B cell (primary cell): Measurements from ENCODE around the gene TENM4. TPM values are rescaled to one million over a fixed set of nuclear protein-coding genes. Genes with fewer than 3 reads are reported as not detected.

Experiments
- ATAC-seq: fragments of 200-7000 bp; cut with Tn5 transposase; one replicate; pipeline ENCODE4 v1.10.0; 2021; ENCODE audit warnings: low read depth, mild to moderate bottlenecking, moderate number of reproducible peaks, moderate library complexity
- CTCF ChIA-PET: fragments of 350-600 bp; sonication (Branson Sonifier 250); formaldehyde crosslinking; loops from one replicate; lab custom pipeline; 2021; ENCODE audit warnings: antibody characterized with exemption, inconsistent platforms; lab: Charles Lee
- POLR2A ChIA-PET: fragments of 350-600 bp; sonication (Branson Sonifier 250); formaldehyde crosslinking; loops from one replicate; lab custom pipeline; 2021; ENCODE audit warnings: antibody characterized with exemption; lab: Charles Lee
- DNase-seq: peaks from one replicate; pipeline ENCODE4 v3.0.0; 2013
- H2AFZ ChIP-seq: 2 replicates; pipeline ENCODE4 v1.6.1; 2012; ENCODE audit warnings: mild to moderate bottlenecking, low read depth, low read length; ENCODE audit not compliant: insufficient read depth, poor library complexity, severe bottlenecking
- H3K27ac ChIP-seq, 2 donors: 1 replicate in 1 of 2; 2 replicates in 1 of 2; pipeline ENCODE4 v1.5.1; 2012 to 2013; ENCODE audit warnings: low read length in 2 of 2, mild to moderate bottlenecking in 2 of 2, moderate library complexity in 1 of 2
- H3K27me3 ChIP-seq, 4 experiments: fragments of 200-600 bp in 1 of 4; sonication (generic) in 1 of 4; replicated peaks in 1 of 4; 1 replicate in 2 of 4; 2 replicates in 2 of 4; pipeline versions ENCODE4 v1.6.1 to v1.7.0; 2013 to 2016; ENCODE audit warnings: low read length in 3 of 4, mild to moderate bottlenecking in 2 of 4, mixed read lengths in 1 of 4, moderate library complexity in 1 of 4; ENCODE audit not compliant: insufficient read depth in 4 of 4, control insufficient read depth in 3 of 4; ENCODE audit errors: control extremely low read depth in 1 of 4
- H3K36me3 ChIP-seq, 2 experiments: replicated peaks in 1 of 2; 1 replicate in 1 of 2; 2 replicates in 1 of 2; pipeline versions ENCODE4 v1.6.1 to v1.7.1; 2013; ENCODE audit warnings: low read length in 1 of 2; ENCODE audit not compliant: insufficient read depth in 2 of 2, control insufficient read depth in 1 of 2; ENCODE audit errors: control extremely low read depth in 1 of 2, extremely low read depth in 1 of 2
- H3K4me1 ChIP-seq, 2 donors: fragments of 200-600 bp in 1 of 2; sonication (generic) in 1 of 2; 1 replicate in 1 of 2; 2 replicates in 1 of 2; pipeline versions ENCODE4 v1.5.1 to v1.6.1; 2013 to 2017; ENCODE audit warnings: low read length in 2 of 2; ENCODE audit not compliant: control insufficient read depth in 2 of 2, insufficient read depth in 2 of 2
- H3K4me2 ChIP-seq: replicated peaks from 2 replicates; pipeline ENCODE3; 2012; ENCODE audit warnings: mild to moderate bottlenecking, low read depth, low read length; ENCODE audit not compliant: poor library complexity, severe bottlenecking
- H3K4me3 ChIP-seq, 5 experiments: fragments of 200-600 bp in 1 of 5; sonication (generic) in 1 of 5; 1 replicate in 3 of 5; 2 replicates in 2 of 5; pipeline versions ENCODE4 v1.5.1 to v1.7.0; 2011 to 2016; ENCODE audit warnings: low read length in 4 of 5, mild to moderate bottlenecking in 4 of 5, low read depth in 2 of 5, control low read depth in 1 of 5, moderate library complexity in 1 of 5; ENCODE audit not compliant: insufficient read depth in 1 of 5; ENCODE audit errors: control extremely low read depth in 1 of 5, extremely low read depth in 1 of 5
- H3K79me2 ChIP-seq: fragments of 200-600 bp; sonication (generic); one replicate; pipeline ENCODE4 v1.6.0; 2016; ENCODE audit warnings: low read length; ENCODE audit not compliant: control insufficient read depth, insufficient read depth
- H3K9ac ChIP-seq: fragments of 200-600 bp; sonication (generic); 2 replicates; pipeline ENCODE4 v1.6.1; 2017; ENCODE audit warnings: mild to moderate bottlenecking, low read length, moderate library complexity
- H3K9me3 ChIP-seq, 3 donors: one replicate each; pipeline versions ENCODE4 v1.6.1 to v1.7.1; 2013; ENCODE audit warnings: low read length in 2 of 3; ENCODE audit not compliant: control insufficient read depth in 2 of 3, insufficient read depth in 1 of 3; ENCODE audit errors: control extremely low read depth in 1 of 3
- H4K20me1 ChIP-seq: 2 replicates; pipeline ENCODE4 v1.6.0; 2012; ENCODE audit warnings: mild to moderate bottlenecking, low read length; ENCODE audit not compliant: insufficient read depth, control insufficient read depth, poor library complexity, severe bottlenecking
- H3K27ac Mint-ChIP-seq: one replicate; pipeline ENCODE4 v1.8.0; 2021; ENCODE audit warnings: mixed read lengths
- H3K27me3 Mint-ChIP-seq: one replicate; pipeline ENCODE4 v1.8.0; 2021; ENCODE audit warnings: mixed read lengths
- H3K4me1 Mint-ChIP-seq: one replicate; pipeline ENCODE4 v1.8.0; 2021; ENCODE audit warnings: mixed read lengths
- H3K4me3 Mint-ChIP-seq: one replicate; pipeline ENCODE4 v1.8.0; 2021; ENCODE audit warnings: mixed read lengths
- H3K9me3 Mint-ChIP-seq: one replicate; pipeline ENCODE4 v1.8.0; 2022; ENCODE audit warnings: mixed read lengths; ENCODE audit not compliant: insufficient read depth
- CTCF ChIP-seq: fragments of 200-600 bp; IDR thresholded peaks from one replicate; pipeline ENCODE4 v1.8.0; 2022; ENCODE audit warnings: antibody characterized with exemption, mild to moderate bottlenecking
- EZH2 ChIP-seq: IDR thresholded peaks from 2 replicates; pipeline ENCODE4 v1.6.1; 2012; ENCODE audit warnings: borderline replicate concordance, low read depth, mild to moderate bottlenecking, moderate library complexity, low read length; ENCODE audit not compliant: insufficient read depth, poor library complexity, severe bottlenecking
- WGBS: methylation state at CpG from one replicate; pipeline ENCODE4 v1.1.5; 2013; ENCODE audit warnings: missing lambda C conversion rate; ENCODE audit not compliant: insufficient coverage; 5-methylcytosine and 5-hydroxymethylcytosine counted together
- intact Hi-C: fragments of 100-400 bp; cut with micrococcal nuclease; formaldehyde crosslinking; loops from one replicate; pipeline ENCODE4 v1.10.0; 2022
- polyA plus RNA-seq: library from polyadenylated mRNA; depleted of rRNA; stranded (reverse); fragments of >200 nt; gene quantifications from 2 replicates; pipeline ENCODE4 v1.2.3, GENCODE V29; 2012
- total RNA-seq, 2 donors: library from RNA; stranded (reverse); fragments of 120-200 nt in 1 of 2; gene quantifications; 1 replicate in 1 of 2; 2 replicates in 1 of 2; pipeline versions ENCODE4 v1.2.3 to v1.2.4, GENCODE V29; 2013 to 2022

Gene TENM4
- total and polyA plus RNA-seq, 2 donors (not counting 1 experiment from before 2014, with no cell fraction given), result 0.09 to 5.7 TPM

GRCh38 chr11:79059141-79059540 is 381.7 kb downstream of the TENM4 start:
- intact Hi-C loops, result no loop called here
- H3K27ac Mint-ChIP-seq, result no peak overlapping the region
- DNase-seq (no peak), ATAC-seq (no peak)
- Histone ChIP-seq H3K27me3 (no peaks in the 10 kb centered on the region), H2AFZ (no peak overlapping the region), H4K20me1 (no peaks in the 10 kb centered on the region), H3K36me3 (no peaks in the 10 kb centered on the region), H3K27ac (no peak overlapping the region), H3K9me3 (no peaks in the 10 kb centered on the region), H3K4me3 (no peak overlapping the region), H3K4me2 (no peak overlapping the region), H3K4me1 (no peaks in the 10 kb centered on the region), H3K9ac (no peak overlapping the region), H3K79me2 (no peaks in the 10 kb centered on the region)
- TF ChIP-seq CTCF (no peak), EZH2 (no peak)
- POLR2A ChIA-PET, result no interaction called here
- no peaks in the 10 kb centered on the region for H3K4me1 Mint-ChIP-seq
- H3K9me3 Mint-ChIP-seq, result no peaks in the 10 kb centered on the region
- peaks cover 17% of the 10 kb centered on the region for H3K27me3 Mint-ChIP-seq
- H3K4me3 Mint-ChIP-seq, result no peak overlapping the region
- no CpG with 5 or more reads among the region's 4 CpGs for WGBS
- CTCF ChIA-PET, result no interaction called here

- no peak overlapping the region for H3K27ac ChIP-seq
- ATAC-seq (no peak), DNase-seq (no peak)
- no peak overlapping the region for H3K4me3 ChIP-seq
- H3K9me3 ChIP-seq, result no peaks in the 10 kb centered on the region
- no peak overlapping the region for H2AFZ ChIP-seq
- H3K36me3 ChIP-seq, result no peaks in the 10 kb centered on the region
- no peak for TF ChIP-seq CTCF
- no peak for TF ChIP-seq EZH2
- Mint-ChIP-seq H3K4me1 (no peaks in the 10 kb centered on the region), H3K27ac (no peak overlapping the region), H3K27me3 (peaks cover 28% of the 10 kb centered on the region), H3K9me3 (no peaks in the 10 kb centered on the region), H3K4me3 (no peak overlapping the region)
- no peak overlapping the region for H3K4me2 ChIP-seq
- intact Hi-C loops, result no loop called here
- H3K27me3 ChIP-seq, result peaks cover 0 to 6% (median 0%) of the 10 kb centered on the region in 4 experiments
- no peaks in the 10 kb centered on the region for H3K79me2 ChIP-seq
- no peaks in the 10 kb centered on the region for H3K4me1 ChIP-seq
- POLR2A ChIA-PET, result no interaction called here
- no peaks in the 10 kb centered on the region for H4K20me1 ChIP-seq
- 83% methylated on average over 6 of the region's 8 CpGs for WGBS
- no peak overlapping the region for H3K9ac ChIP-seq
- CTCF ChIA-PET, result interaction anchor here (0.6 kb wide), 1 partner anchor 41 kb away, joined by 3 read pairs; no protein-coding TSS in a partner anchor
Measured at GRCh38 chr11:79055856-79056631, 384.8 kb downstream of the TENM4 start.
